GM19372 (cell line): Measurements from ENCODE around the gene GAPT.
A peak's percentile ranks its signal among the peaks of the same experiment; 100 is the strongest.
"Not testable (repeated sequence)": the region's sequence is repeated elsewhere in the genome, so short reads cannot be mapped to it uniquely, and the experiment has no call there.

Experiments
- ATAC-seq: cut with Tn5 transposase; IDR thresholded peaks from one replicate; pipeline ENCODE4 v1.9.1; 2021; ENCODE audit warnings: mild to moderate bottlenecking, low read depth, moderate library complexity; ENCODE audit not compliant: unreplicated experiment

Gene GAPT

DNA sequence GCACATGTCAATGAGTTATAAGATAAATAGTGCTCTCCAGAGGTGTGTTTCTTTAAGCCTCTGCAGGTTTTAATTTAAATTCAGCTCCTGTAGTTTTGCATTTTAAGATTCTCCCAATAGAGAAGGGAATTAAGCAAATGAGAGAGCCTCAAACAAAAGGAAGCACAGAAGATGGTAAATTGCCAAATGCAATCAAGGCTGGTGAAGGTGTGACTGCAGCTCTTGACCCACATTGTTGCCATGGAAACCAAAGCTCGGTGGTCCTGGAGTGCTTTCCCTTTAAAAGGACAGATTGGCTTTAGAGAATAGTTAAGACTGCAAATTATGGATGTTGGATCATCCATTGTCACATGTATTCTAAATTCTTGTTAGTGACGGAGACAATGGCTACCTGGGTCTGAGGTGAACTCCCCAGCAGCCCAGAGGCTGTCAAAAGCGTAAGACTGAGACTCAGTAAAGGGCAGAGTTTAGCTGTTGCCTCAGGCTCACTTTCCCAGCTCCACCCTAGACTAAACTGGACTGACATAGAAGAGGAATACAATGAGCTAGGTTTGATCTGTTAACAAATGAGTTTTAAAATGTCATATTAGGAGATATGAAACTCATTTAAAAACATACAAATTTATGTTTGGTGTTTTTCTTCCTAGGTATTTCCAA, 12.3 kb downstream of the GAPT start:
- no peak for ATAC-seq

DNA sequence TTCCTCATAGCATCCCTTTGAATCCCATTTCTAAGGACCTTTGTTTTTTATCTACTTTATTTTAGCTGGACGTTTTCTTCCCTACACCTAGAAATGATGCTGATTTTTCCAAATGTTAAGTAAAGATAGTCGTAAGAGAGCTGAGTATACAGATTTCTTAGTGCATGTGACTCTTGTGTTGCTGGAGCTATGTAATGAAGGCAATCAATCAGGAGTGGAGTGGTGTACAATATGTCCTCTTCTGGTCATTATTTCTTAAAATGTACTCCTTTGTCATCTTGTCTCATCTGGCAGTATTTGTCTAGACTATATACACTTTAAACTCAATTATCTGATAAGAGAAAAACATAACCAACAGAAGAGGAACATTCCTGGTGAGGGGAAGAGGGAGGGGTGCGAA, 13.5 kb downstream of the GAPT start:
- no peak for ATAC-seq

DNA sequence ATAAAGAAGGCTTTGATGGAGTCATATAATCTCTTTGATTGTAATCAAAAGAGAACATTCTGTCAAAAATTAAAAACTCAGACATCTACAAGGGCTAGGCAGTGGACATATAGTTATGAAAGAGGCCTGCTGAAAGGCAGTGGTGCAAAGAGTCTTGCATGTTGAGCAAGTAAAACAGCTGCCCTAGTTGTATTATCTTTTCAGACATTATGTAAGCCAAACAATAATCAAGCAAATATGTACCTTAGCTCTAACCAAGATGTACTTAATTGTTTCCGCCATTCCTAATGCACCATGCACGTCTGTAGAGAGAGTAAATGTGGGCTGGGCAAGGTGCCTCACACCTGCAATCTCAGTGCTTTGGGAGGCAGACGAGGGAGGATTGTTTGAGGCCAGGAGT, 14.3 kb downstream of the GAPT start:
- no peak for ATAC-seq

DNA sequence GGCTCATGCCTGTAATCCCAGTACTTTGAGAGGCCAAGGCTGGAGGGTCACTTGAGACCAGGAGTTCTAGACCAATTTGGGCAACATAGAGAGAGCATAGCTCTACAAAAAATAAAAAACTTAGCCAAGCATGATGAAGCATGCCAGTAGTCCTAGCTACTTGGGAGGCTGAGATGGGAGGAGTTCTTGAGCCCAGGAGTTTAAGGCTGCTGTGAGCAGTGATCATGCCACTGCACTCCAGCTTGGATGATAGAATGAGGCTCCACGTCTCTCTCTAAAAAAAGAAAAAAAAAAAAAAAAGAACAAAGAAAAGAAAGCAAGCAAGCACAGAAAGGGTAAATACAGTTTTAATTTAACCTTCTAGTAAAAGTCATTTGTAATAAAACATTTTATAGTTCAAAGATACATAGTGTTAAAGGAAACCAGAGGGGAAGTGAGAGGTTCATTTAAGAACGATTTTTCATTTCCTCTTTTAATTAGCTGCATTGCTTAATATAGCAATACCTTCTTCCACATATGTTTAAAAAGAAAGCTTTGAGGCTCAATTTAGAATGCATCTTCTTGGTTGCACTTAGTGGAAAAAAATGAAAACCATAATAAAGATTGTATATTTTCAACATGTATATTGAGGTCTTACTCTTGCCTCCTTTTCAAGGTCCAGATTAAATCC, 14.9 kb downstream of the GAPT start:
- peak; percentile 85 for ATAC-seq

DNA sequence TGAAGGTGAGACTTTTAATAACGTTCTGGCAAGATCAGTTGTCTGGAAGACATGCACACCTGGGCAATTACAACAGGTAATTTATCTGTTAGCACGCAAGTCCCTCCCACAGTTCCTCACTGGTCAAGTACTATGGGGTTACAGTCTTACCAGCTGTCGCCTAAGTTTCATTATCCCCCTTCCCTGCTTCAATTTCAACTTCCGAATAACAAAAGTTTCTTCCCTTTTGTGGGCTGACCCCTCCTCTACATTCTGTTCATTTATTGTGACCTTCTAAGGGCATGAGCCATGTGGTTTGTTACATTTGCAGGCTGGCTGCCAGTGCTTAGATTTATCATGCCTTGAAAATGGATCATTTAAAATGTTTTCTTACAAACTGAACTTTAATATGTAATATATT, 16.5 kb downstream of the GAPT start:
- no peak for ATAC-seq

DNA sequence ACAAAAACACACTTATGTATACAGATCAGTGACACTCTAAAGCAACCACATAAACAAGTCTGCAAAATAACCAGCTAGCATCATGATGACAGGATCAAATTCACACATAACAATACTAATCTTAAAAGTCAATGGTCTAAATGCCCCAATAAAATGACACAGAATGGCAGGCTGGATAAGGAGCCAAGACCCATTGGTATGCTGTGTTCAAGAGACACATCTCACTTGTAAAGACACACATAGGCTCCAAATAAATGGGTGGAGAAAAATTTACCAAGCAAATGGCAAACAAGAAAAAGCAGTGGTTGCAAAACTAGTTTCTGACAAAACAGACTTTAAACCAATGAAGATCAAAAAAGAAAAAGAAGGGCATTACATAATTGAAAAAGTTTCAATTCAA, 26.0 kb downstream of the GAPT start:
- no peak for ATAC-seq

DNA sequence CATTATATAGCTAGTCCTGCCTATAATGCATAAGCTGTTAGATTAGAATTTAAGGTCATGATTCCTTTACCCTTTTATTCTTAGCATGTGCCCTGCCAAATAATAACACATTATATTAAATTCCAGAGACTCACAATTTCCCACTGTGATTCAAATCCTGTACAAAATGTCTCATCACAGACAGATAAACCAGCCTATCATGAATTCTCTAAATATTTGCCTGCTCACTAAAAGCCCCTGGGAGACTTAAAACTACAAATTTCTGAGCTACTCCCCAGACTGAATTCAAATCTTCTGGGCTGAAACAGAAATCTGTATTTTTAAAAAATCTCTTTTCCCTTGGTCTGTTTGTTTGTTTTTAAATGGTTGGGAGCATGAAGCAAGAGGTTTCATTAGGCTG, 32.7 kb downstream of the GAPT start:
- no peak for ATAC-seq

DNA sequence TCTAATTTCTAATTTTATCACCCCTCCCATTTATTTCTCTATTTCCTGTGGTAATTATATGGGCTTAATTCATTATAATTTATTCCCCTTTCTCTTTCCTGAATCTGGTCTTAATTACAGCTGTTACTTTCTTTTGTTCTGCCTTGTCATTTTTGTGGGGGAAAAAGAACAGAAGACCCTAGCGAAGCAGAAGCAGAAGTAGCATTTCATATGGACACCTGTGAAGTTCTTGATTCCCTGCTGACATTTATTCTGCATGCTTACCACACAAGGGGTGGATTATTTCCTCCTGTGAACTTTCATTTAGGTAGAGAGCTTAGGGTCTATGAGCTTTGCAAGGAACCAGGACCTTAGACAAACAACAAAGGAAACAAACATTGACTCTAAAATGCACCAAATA, 33.3 kb downstream of the GAPT start:
- ATAC-seq, result no peak

DNA sequence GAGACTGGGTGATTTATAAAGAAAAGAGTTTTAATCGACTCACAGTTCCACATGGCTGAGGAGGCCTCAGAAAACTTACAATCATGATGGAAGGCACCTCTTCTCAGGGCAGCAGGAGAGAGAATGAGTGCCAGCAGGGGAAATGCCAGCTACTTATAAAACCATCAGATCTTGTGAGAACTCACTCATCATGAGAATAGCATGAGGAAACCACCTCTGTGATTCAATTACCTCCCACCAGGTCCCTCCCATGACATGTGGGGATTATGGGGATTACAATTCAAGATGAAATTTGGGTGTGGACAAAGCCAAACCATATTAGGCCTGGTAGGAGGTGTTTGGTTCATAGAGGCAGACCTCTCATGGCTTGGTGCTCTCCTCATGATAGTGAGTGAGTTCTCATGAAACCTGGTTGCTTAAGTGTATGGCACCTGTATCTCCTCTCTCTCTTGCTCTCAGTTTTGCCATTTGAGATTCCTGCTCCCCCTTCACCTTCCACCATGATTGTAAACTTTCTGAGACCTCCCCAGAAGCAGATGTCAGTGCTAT, 39.8 kb downstream of the GAPT start:
- no peak for ATAC-seq

DNA sequence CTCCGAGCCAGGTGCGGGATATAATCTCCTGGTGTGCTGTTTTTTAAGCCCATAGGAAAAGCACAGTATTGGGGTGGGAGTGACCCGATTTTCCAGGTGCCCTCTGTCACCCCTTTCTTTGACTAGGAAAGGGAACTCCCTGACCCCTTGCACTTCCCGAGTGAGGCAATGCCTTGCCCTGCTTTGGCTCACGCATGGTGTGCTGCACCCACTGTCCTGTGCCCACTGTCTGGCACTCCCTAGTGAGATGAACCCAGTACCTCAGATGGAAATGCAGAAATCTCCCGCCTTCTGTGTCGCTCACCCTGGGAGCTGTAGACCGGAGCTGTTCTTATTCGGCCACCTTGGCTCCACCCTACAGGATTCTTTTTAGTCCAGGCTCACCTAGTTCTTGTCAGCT, 50.7 kb downstream of the GAPT start:
- ATAC-seq, result not testable (repeated sequence)

DNA sequence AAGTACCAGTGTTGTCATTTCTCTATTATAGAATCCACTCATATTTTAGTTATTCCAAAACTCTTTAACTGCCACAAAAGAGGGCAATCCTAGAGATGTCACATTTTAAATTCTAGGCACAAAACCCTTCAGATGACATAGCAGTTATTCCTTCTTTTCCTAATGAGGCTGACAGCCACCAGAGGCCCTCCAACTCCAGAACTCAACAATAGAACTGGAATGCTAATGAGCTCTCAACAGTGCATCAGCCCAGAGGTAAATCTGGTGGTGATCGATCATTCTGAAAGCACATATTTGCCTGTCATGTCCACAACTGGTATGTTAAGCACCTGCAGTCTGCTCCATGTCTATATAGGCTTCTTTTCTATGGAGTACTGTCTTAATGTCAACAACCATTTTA, 51.5 kb downstream of the GAPT start:
- ATAC-seq, result no peak

DNA sequence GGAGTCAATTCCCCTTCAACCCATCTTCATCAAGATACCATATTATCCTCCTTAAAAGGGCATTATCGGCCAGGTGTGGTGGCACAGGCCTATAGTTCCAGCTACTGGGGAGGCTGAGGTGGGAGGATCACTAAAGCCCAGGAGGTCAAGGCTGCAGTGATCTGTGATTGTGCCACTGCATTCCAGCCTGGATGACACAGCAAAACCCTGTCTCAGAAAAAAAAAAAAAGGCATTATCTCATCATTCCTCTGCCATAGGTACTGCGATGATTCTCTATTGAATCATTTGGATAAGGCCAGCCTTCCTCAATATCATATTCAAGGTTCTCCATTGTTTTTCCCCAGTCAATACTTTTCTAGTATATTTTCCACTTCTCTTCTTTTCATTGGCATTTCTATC, 52.5 kb downstream of the GAPT start:
- no peak for ATAC-seq

DNA sequence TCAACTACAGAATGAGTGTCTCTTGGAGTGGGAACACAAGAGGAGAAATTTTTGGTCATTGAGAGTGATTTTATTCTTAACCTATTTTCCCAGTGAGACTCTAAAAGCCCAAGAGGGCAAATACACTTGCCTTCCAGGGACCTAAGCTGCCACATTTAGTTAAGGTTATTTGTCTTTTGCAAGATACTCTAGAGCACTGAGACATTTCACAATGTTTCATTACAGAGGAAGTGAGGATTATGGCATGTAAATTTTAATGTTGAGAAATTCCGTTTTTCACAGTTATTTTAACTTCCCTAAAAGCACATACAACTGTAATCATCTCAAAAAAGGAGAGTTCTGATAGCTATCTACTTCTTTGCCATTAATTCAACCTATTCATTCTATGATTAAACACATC, 53.0 kb downstream of the GAPT start:
- ATAC-seq, result no peak

DNA sequence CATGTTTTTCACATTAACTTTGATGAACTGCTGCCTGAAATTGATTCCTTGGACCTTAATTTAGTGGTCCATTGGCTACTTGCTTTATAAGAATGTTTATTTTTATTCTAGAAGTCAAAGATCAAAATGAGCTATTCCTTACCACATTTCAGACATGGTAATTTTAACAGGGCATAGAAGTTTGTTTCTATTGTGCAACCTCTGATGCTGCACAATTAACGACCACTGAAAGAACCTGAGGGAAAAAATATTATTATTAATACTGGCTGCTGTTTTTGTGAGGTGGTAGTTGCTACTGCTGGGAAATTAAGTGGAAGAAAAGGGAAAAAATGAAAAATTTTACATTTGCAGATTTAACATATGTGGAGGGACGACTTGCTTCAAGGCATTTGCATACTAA, 53.7 kb downstream of the GAPT start:
- no peak for ATAC-seq

DNA sequence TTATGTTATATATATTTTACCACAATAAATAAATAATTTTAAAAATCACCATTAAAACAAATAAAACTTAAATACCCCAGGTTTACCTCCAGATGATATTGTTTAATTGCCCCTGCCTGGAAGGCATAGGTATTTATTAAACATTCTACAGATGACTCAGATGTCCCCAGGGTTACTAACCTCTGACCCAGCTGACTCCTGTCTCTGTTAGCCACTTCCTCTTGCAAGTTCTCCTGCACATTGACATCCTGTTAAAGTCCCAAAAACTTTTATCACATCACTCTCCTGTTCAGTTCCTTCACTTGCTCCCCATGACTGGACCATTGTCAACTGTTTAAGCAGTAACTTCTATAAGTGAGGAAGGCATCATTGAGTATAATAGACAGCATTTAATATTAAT, 54.7 kb downstream of the GAPT start:
- ATAC-seq, result peak; percentile 86
